HCT116 (cell line): ENCODE data around the gene GOLT1A.

Experiments used
- CTCF ChIP-seq, 3 experiments: fragments of 200-600 bp in 1 of 3; sonication (generic) in 1 of 3; IDR thresholded peaks in 2 of 3; conservative IDR thresholded peaks in 1 of 3; 2 replicates each; pipeline ENCODE4 v1.5.1; 2012 to 2017; ENCODE audit warnings: low read depth in 2 of 3, low read length in 2 of 3, antibody characterized with exemption in 1 of 3, borderline replicate concordance in 1 of 3, control low read depth in 1 of 3, mild to moderate bottlenecking in 1 of 3, mixed read lengths in 1 of 3, mixed run types in 1 of 3, moderate library complexity in 1 of 3; ENCODE audit not compliant: insufficient read depth in 1 of 3
- EGR1 ChIP-seq: IDR thresholded peaks from 2 replicates; pipeline ENCODE4 v1.6.1; 2012; ENCODE audit warnings: low read depth
- EZH2phosphoT487 ChIP-seq: fragments of 200-600 bp; IDR thresholded peaks from 2 replicates; pipeline ENCODE4 v1.6.1; 2018; ENCODE audit warnings: antibody characterized with exemption, borderline replicate concordance
- JUND ChIP-seq: IDR thresholded peaks from 2 replicates; pipeline ENCODE4 v1.6.1; 2012
- MAX ChIP-seq: IDR thresholded peaks from 2 replicates; pipeline ENCODE4 v1.6.1; 2012
- POLR2A ChIP-seq: IDR thresholded peaks from 2 replicates; pipeline ENCODE4 v1.7.0; 2011; ENCODE audit warnings: borderline replicate concordance; ENCODE audit not compliant: insufficient read depth, insufficient read length; ENCODE audit errors: extremely low read depth
- REST ChIP-seq: IDR thresholded peaks from 2 replicates; pipeline ENCODE4 v1.6.1; 2012; ENCODE audit warnings: low read depth
- YY1 ChIP-seq: IDR thresholded peaks from 2 replicates; pipeline ENCODE4 v1.6.1; 2011; ENCODE audit warnings: low read length, low read depth, moderate library complexity, mild to moderate bottlenecking; ENCODE audit not compliant: insufficient replicate concordance; ENCODE audit errors: extremely low read depth

GRCh38 chr1:204227351-204227750 is 13.6 kb upstream of the GOLT1A start:
- TF ChIP-seq CTCF (IDR thresholded peaks at IDR 0.05 in 2 of 3, conservative IDR thresholded peaks at IDR 0.05 in 1 of 3; ENCODE audit: borderline replicate concordance in 1 of 3, insufficient read depth in 1 of 3, low read depth in 2 of 3, low read length in 2 of 3) = no peak
- no peak for TF ChIP-seq MAX
- TF ChIP-seq YY1 = no peak
- no peak for TF ChIP-seq EZH2phosphoT487
- TF ChIP-seq EGR1 = no peak
- no peak for TF ChIP-seq POLR2A
- no peak for TF ChIP-seq JUND
- no peak for TF ChIP-seq REST
